ENCODE measurements around the gene IL15RA. TPM values are rescaled to one million over a fixed set of nuclear protein-coding genes. Genes with fewer than 3 reads are reported as not detected.
A peak's percentile ranks its signal among the peaks of the same experiment; 100 is the strongest.

The IL15RA gene
- total and polyA plus RNA-seq, 10 of the 15 experiments (the other 5 are each of a cell fraction or from before 2014, with no cell fraction given): 2.0 to 14.8 (median 12.1) TPM

DNA sequence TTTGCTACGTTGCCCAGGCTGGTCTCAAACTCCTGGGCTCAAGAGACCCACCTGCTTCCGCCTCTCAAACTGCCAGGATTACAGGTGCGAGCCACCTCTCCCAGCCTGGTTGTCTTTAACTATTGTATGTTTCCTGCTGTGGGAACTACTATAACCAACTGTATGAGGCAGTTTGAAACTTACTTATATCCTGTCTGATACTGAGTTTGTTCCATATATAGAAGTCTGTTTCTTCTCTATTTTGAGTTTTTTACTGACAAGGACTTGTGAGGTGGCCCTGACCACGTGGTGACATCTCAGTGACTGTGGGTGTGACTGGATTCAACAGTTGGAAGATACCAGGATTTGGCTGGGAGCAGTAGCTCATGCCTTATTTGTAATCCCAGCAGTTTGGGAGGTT is 73.1 kb downstream of the IL15RA start (continued):
- no peak for TF ChIP-seq NR2C2 (IDR thresholded peaks at IDR 0.05; ENCODE audit: borderline replicate concordance, control insufficient read depth, insufficient read length, low read depth)
- TF ChIP-seq, protein P1, sequence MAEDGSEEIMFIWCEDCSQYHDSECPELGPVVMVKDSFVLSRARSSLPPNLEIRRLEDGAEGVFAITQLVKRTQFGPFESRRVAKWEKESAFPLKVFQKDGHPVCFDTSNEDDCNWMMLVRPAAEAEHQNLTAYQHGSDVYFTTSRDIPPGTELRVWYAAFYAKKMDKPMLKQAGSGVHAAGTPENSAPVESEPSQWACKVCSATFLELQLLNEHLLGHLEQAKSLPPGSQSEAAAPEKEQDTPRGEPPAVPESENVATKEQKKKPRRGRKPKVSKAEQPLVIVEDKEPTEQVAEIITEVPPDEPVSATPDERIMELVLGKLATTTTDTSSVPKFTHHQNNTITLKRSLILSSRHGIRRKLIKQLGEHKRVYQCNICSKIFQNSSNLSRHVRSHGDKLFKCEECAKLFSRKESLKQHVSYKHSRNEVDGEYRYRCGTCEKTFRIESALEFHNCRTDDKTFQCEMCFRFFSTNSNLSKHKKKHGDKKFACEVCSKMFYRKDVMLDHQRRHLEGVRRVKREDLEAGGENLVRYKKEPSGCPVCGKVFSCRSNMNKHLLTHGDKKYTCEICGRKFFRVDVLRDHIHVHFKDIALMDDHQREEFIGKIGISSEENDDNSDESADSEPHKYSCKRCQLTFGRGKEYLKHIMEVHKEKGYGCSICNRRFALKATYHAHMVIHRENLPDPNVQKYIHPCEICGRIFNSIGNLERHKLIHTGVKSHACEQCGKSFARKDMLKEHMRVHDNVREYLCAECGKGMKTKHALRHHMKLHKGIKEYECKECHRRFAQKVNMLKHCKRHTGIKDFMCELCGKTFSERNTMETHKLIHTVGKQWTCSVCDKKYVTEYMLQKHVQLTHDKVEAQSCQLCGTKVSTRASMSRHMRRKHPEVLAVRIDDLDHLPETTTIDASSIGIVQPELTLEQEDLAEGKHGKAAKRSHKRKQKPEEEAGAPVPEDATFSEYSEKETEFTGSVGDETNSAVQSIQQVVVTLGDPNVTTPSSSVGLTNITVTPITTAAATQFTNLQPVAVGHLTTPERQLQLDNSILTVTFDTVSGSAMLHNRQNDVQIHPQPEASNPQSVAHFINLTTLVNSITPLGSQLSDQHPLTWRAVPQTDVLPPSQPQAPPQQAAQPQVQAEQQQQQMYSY (CRISPR knock-in tag; IDR thresholded peaks at IDR 0.05): no peak
- TF ChIP-seq BHLHE40 (IDR thresholded peaks at IDR 0.05; ENCODE audit: borderline replicate concordance in 1 of 2, low read depth in 2 of 2, low read length in 1 of 2): no peak
- no peak for TF ChIP-seq CEBPZ (IDR thresholded peaks at IDR 0.05; ENCODE audit: low read depth, low read length)
- no peak for TF ChIP-seq SREBF1 (IDR thresholded peaks at IDR 0.05; ENCODE audit: low read length)
- TF ChIP-seq CBFB (IDR thresholded peaks at IDR 0.05; ENCODE audit: low read depth): 0 out of 2 replicates have a peak, but pooled peaks have one; percentile 28
- no peak for TF ChIP-seq ESRRA (IDR thresholded peaks at IDR 0.05; ENCODE audit: low read length)
- no peak for TF ChIP-seq HDAC2 (IDR thresholded peaks at IDR 0.05)
- TF ChIP-seq LARP7 (IDR thresholded peaks at IDR 0.05): no peak
- no peak for TF ChIP-seq ASH2L (IDR thresholded peaks at IDR 0.05; ENCODE audit: borderline replicate concordance, low read depth)
- TF ChIP-seq HSF1 (IDR thresholded peaks at IDR 0.05; ENCODE audit: low read depth, low read length): no peak
- no peak for TF ChIP-seq FOXK2 (IDR thresholded peaks at IDR 0.05)
- TF ChIP-seq SPI1 (IDR thresholded peaks at IDR 0.05; ENCODE audit: borderline replicate concordance, insufficient read depth, low read depth, low read length): no peak
- TF ChIP-seq SRF (IDR thresholded peaks at IDR 0.05; ENCODE audit: low read depth in 2 of 2, low read length in 2 of 2): peak in 1 of 2 experiments; percentile 52; a peak in 1 of 4 replicates
- TF ChIP-seq TAF1 (IDR thresholded peaks at IDR 0.05; ENCODE audit: borderline replicate concordance, low read depth, low read length): 0 out of 2 replicates have a peak, but pooled peaks have one; percentile 29
- TF ChIP-seq, protein P2, sequence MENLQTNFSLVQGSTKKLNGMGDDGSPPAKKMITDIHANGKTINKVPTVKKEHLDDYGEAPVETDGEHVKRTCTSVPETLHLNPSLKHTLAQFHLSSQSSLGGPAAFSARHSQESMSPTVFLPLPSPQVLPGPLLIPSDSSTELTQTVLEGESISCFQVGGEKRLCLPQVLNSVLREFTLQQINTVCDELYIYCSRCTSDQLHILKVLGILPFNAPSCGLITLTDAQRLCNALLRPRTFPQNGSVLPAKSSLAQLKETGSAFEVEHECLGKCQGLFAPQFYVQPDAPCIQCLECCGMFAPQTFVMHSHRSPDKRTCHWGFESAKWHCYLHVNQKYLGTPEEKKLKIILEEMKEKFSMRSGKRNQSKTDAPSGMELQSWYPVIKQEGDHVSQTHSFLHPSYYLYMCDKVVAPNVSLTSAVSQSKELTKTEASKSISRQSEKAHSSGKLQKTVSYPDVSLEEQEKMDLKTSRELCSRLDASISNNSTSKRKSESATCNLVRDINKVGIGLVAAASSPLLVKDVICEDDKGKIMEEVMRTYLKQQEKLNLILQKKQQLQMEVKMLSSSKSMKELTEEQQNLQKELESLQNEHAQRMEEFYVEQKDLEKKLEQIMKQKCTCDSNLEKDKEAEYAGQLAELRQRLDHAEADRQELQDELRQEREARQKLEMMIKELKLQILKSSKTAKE (IDR thresholded peaks at IDR 0.05; ENCODE audit: low read depth, poor library complexity, severe bottlenecking): peak; percentile 69
- TF ChIP-seq TCF7 (IDR thresholded peaks at IDR 0.05; ENCODE audit: borderline replicate concordance): no peak
- TF ChIP-seq STAT1 (conservative IDR thresholded peaks at IDR 0.05): no peak
- TF ChIP-seq ZNF622 (IDR thresholded peaks at IDR 0.05): no peak
- TF ChIP-seq PAX5 (IDR thresholded peaks at IDR 0.05; ENCODE audit: borderline replicate concordance, low read depth, low read length): peak; percentile 14; the same call in 1 of the 2 replicates
- no peak for TF ChIP-seq CBX3 (IDR thresholded peaks at IDR 0.05; ENCODE audit: borderline replicate concordance, low read depth)

Data from GM12878 (cell line).